Ramos (cell line): ENCODE data around the gene ADCY3.
"Not testable (repeated sequence)": the region's sequence is repeated elsewhere in the genome, so short reads cannot be mapped to it uniquely, and the experiment has no call there.

Experiments used
- in situ Hi-C: fragments of 300-500 bp; cut with MboI; formaldehyde crosslinking; loops from one replicate; pipeline ENCODE4 v1.14.3; 2022; ENCODE audit warnings: low sequenced_read_pairs; ENCODE audit not compliant: unreplicated experiment

The ADCY3 gene

DNA sequence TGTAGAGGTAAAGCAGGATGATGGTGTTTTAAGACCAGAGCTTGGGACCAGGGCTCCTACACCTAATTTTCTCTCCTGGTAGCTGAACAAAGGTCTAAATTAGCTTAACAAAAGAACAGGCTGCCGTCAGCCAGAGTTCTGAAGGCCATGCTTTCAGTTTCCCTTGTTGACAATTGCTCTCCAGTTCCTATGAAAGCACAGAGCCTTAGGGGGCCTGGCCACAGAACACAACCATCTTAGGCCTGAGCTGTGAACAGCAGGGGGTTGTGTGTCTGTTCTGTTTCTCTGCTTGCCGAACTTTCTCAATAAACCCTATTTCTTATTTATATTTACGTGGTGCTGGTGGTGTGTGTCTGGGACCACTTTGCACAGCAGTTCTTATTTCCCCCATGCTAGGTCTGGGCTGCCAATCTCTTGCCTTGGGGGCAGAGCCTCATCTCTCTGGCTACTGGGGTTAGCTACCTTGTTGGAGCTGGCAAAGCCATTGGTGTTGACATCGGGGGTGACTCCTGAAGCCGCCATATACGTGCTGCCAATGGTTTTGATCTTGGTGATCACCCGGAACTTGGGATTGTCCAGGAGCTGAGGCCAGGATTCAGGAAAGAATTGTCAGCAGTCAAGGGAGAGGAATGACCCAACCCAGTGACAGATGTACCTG, 97.9 kb downstream of the ADCY3 start:
- in situ Hi-C loops = no loop called here

- in situ Hi-C loops = no loop called here
Observed at GRCh38 chr2:24821433-24821891, 98.6 kb downstream of the ADCY3 start.

DNA sequence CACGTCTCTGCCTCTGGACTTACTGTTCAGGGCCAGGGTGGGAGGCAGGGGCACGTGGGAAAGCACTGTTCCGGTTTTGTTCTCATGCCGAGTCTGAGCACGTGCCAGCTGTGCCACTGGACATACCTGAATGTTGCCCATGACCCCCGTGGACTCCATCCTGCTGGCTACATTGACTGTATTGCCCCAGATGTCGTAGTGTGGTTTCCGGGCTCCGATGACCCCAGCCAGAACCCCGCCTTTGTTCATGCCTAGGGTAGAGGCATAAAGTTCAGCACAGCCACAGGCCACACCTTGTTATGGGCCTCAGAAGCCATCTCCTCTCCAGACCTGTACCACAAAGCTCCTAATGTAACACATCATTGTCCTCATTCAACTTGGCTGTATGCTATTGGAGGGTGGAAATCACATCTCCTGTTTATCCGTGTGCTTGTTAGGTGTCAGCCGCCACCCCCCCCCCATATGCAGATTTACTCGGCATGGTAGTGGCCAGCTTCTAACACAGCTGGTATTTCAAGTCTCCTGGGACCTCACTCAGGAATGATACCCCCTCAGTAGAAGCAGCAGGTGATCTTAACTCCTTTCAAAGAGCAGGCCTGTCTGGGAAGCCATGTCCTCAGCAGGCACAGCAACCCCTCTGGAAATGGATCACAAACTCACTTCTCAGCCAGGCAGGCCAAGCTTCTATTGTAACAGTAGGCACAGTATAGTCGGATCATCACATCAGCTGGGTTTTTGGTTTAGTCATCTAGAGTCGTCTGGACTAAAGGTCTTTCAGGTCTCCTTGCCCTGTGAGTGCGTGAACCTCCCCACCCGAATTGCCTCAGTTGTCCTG, 99.2 kb downstream of the ADCY3 start:
- in situ Hi-C loops = no loop called here

DNA sequence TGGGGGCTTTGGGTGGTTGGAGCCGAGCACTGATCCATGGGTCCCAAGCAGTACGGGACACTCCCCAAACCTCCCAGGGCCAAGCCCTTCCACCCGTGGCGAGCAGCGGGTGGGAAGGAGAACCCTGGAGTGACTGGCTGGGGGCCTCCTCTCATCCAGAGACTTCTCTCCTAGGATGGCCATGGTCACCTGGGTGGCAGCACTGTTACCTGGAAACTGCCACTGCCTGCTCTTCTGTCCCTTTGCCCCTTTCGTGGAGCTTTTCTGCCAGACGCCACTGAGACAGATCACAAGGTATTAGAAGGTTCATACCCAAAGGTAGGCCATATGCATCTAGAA, 99.9 kb downstream of the ADCY3 start:
- in situ Hi-C loops = no loop called here

DNA sequence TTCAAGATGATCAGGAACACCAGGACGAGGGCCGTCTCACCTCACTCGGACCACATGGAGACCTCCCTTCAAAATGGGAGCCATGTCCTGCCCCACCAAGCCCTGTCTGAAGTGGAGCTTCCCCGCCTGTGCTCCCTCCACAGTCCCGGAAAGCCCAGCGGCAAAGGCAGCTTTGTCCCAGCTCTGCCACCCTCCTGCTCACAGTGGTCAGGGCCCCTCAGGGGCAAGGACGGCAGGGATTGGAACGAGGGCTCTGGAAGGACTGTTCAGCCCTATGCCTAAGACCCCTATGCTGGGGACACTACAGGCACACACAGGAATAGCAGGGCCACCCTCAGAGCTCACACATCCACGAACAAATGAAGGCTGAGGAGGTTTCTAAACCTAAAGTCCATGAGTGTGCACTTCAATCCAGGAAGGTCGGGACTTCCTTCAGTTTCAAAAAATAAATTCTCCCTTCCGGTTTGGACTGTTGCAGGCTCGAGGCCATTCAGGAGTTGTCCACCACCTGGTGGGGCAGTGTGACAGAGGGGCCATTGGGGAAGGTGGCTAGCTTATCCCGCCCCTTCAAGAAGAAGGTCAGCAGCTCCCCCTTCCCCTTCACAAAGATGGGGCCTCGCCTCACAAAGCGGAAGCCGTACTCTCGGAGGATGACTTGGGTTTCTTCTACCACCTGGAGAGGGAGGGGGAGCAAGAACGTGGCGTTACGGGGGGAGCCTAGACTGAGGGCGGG, 100.4 kb downstream of the ADCY3 start:
- in situ Hi-C loops = no loop called here

GRCh38 chr2:24818721-24819167, 101.3 kb downstream of the ADCY3 start:
- in situ Hi-C loops = no loop called here

GRCh38 chr2:24816884-24817283, 103.2 kb downstream of the ADCY3 start:
- in situ Hi-C loops = no loop called here

GRCh38 chr2:24816404-24816803, 103.6 kb downstream of the ADCY3 start:
- in situ Hi-C loops = no loop called here

- in situ Hi-C loops = no loop called here
Observed at GRCh38 chr2:24815171-24815570, 104.9 kb downstream of the ADCY3 start.

DNA sequence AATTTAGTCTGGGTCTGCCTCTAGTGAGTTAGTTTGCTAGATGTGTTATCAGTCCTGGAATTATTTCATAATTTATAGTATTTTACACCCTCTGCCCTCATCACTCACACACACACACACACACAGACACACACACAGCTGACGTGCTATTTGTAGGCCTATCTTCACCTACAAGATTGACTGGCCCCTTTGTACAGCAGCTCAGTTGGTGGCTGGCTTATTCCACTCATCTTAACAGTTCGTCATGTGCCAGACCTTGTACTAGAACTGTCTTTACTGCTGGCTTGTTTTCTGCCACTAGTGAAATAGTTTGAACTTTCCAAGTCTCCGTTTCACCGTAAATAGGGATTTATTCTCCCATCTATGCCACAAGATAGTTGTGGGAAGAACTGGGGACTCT, 105.5 kb downstream of the ADCY3 start:
- in situ Hi-C loops = no loop called here

DNA sequence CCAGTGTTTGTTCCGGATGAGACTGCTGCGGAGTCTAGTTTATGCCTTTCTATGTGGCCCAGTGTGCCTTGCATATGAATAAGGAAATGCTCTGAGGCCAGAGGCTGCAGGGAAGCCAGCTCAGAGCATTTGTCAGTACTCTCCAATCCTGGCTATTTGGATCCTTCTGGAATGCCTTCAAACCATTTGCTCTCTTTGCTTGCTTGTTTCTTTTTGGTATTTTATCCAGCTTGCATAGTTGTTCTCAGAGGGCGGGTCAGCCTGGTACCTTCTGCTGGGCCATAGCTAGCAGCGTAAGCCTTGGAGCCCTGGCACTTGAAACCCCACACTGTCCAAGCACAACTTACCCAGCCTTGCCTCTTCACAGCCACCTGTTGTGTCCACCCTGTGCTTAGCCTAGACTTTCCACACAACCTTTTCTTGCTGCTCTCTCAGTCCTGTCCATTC, 106.3 kb downstream of the ADCY3 start:
- in situ Hi-C loops = no loop called here

GRCh38 chr2:24809316-24810007, 110.6 kb downstream of the ADCY3 start:
- in situ Hi-C loops = no loop called here

GRCh38 chr2:24806661-24807036, 113.4 kb downstream of the ADCY3 start:
- in situ Hi-C loops = no loop called here

GRCh38 chr2:24805811-24806660, 114.0 kb downstream of the ADCY3 start:
- in situ Hi-C loops = not testable (repeated sequence)

GRCh38 chr2:24800487-24800886, 119.5 kb downstream of the ADCY3 start:
- in situ Hi-C loops = not testable (repeated sequence)

DNA sequence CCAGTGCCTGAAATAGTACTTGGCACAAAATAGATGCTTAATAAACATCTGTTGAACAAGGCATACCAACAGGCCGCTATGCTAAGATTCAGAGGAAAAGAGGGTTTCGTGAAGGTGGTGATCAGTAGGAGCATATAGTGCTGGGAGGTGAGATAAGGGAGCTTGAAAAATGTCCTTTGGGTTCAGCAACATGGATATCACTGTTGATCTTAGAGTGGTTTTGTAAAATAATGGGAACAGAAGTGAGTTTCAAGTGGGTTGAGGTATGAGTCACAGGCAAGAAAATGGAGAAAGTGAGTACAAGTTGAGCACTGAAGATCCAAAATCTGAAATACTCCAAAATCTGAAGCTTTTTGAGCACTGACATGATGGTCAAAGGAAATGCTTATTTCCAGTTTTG, 122.4 kb downstream of the ADCY3 start:
- in situ Hi-C loops = no loop called here

- in situ Hi-C loops = no loop called here
Observed at GRCh38 chr2:24793761-24794435, 126.1 kb downstream of the ADCY3 start.

DNA sequence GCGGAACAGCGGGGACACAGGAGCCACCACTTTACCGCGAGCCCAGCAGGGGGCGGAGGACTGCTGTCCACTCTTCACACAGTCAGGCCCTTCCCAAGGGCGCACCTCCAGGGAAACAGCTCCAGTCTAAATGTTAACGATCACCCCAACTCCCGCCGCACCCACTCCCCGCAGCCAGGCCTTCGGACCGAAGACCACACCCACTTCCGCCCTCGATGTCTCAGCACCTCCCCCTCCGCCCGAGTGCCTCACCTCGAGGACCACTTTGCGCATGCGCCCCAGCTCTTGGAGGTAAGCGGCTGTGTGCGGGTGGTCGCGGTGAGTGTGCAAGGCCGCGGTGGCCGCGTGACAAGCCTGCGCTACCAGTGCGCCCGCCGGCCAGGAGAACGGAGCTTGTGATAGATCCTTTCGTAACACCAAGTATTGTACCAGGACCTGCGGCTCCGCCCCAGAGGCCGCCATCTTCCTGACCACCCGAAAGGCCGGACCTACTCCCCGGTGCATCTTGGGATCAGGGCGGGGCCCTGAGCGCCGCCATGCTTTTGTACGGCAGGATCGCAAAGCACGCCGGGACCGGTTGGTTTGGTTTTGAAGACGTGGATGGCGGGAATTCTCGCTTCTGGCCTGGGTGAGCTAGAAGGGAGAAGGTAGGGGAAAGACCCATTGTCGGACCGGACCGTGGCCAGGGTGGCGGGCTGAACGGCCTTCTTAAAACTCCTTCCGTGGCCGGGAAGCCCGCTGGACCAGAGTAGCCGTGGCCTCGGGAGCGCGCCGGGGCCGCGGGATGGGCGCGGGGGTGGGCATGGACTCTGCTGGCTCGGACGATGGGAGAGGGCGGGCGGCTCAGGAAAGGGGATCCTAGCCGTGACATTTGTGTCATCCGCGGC, 126.9 kb downstream of the ADCY3 start, which contains the start of the genes CENPO and PTRHD1:
CENPO (plus strand) TSS at position 552 of the 887 bp plus-strand sequence. CDS start 495 bp downstream, outside the sequence.
PTRHD1 (minus strand) TSS at position 518 of the 887 bp plus-strand sequence; CDS start at position 504, 14 bp downstream.
- in situ Hi-C loops = no loop called here
